ENCODE measurements around the gene SLC10A7. TPM values are rescaled to one million over a fixed set of nuclear protein-coding genes. Genes with fewer than 3 reads are reported as not detected.

SLC10A7 gene
- total and polyA plus RNA-seq, 9 of the 15 experiments (the other 6 are each of a cell fraction or from before 2014, with no cell fraction given) = 6.4 to 22.8 (median 16.1) TPM

GRCh38 chr4:146265950-146266490 lies 255.7 kb downstream of the SLC10A7 start:
- CTCF ChIA-PET (ENCODE audit: low intra/inter-chr PET ratio) = no interaction called here
- no peak overlapping the region for H3K4me2 ChIP-seq (ENCODE audit: insufficient read depth, low read length)
- intact Hi-C loops (cut with micrococcal nuclease) = no loop called here
- no peaks in the 10 kb centered on the region for H3K36me3 ChIP-seq (ENCODE audit: control insufficient read depth, insufficient read depth, low read length)
- H4K20me1 ChIP-seq (replicated peaks; ENCODE audit: control insufficient read depth, insufficient read depth, low read length) = no peaks in the 10 kb centered on the region
- H3K27me3 ChIP-seq (ENCODE audit: control insufficient read depth in 2 of 2, insufficient read depth in 2 of 2, low read length in 2 of 2) = no peaks in the 10 kb centered on the region
- BruUV-seq (replicated peaks) = no TSS peak
- peak; percentile 28; the same call in 1 of the 2 replicates for TF ChIP-seq RFX1 (IDR thresholded peaks at IDR 0.05)
- TF ChIP-seq, protein P1, sequence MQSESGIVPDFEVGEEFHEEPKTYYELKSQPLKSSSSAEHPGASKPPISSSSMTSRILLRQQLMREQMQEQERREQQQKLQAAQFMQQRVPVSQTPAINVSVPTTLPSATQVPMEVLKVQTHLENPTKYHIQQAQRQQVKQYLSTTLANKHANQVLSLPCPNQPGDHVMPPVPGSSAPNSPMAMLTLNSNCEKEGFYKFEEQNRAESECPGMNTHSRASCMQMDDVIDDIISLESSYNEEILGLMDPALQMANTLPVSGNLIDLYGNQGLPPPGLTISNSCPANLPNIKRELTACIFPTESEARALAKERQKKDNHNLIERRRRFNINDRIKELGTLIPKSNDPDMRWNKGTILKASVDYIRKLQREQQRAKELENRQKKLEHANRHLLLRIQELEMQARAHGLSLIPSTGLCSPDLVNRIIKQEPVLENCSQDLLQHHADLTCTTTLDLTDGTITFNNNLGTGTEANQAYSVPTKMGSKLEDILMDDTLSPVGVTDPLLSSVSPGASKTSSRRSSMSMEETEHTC (IDR thresholded peaks at IDR 0.05) = no peak
- TF ChIP-seq KLF1 (tag; IDR thresholded peaks at IDR 0.05) = no peak
- TF ChIP-seq USF2 (CRISPR knock-in tag; IDR thresholded peaks at IDR 0.05) = no peak
- H3K9me1 ChIP-seq (ENCODE audit: control insufficient read depth, insufficient read depth, low read length) = no peaks in the 10 kb centered on the region
- POLR2A ChIA-PET = no interaction called here
- no peak overlapping the region for H3K4me3 ChIP-seq
- no peak overlapping the region for H3K9ac ChIP-seq (ENCODE audit: insufficient read depth in 1 of 2, low read depth in 2 of 2, low read length in 2 of 2)
- H3K4me1 ChIP-seq (replicated peaks in 1 of 2; ENCODE audit: control insufficient read depth in 2 of 2, insufficient read depth in 2 of 2, low read length in 2 of 2) = peaks cover 0 to 2% of the 10 kb centered on the region in 2 experiments; a peak in 1 of 5 replicates
- no peaks in the 10 kb centered on the region for H3K79me2 ChIP-seq (ENCODE audit: control insufficient read depth, insufficient read depth, low read length)
- no peak overlapping the region for H3K27ac ChIP-seq (ENCODE audit: extremely low read depth, low read depth, low read length)
- no peaks in the 10 kb centered on the region for H3K9me3 ChIP-seq (replicated peaks; ENCODE audit: control insufficient read depth, insufficient read depth, low read depth, low read length)
- no peak overlapping the region for H2AFZ ChIP-seq (ENCODE audit: low read depth, low read length)
- in situ Hi-C loops (cut with MboI) = no loop called here
- 64% methylated on average over 2 of the region's 2 CpGs for WGBS (ENCODE audit: insufficient coverage, low coverage, missing lambda C conversion rate)
- FAIRE-seq = no peak
- no peak for DNase-seq (ENCODE audit: extremely low read depth in 1 of 4, low spot score in 3 of 4)
- ATAC-seq = no peak

All from K562 (cell line).